ENCODE data around the gene ATP11B.
"Not testable (repeated sequence)": the region's sequence is repeated elsewhere in the genome, so short reads cannot be mapped to it uniquely, and the experiment has no call there.

Gene ATP11B

DNA sequence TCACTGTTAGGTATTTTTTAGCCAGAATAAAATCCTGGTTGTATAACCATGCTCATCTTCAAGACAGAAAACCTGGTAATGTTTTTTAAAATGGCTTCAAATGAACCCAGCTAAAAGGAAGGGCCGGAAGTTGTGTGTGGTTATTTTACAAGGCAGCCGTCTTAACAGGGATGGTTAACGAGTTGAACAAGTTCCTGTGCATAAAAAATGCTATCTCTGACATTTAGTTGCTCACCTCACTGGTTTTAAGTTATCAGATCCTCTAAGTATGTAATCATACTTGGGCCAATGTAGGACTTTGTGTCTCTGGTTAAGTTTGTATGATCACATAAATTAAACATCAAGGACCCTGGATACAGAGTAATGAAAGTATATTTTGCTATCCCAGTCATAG lies 2.1 kb downstream of the ATP11B start:
- DNase-seq (ENCODE audit: low read depth) = peak; percentile 20

GRCh38 chr3:182796310-182796709 lies 3.0 kb downstream of the ATP11B start:
- DNase-seq (ENCODE audit: low read depth) = no peak

DNA sequence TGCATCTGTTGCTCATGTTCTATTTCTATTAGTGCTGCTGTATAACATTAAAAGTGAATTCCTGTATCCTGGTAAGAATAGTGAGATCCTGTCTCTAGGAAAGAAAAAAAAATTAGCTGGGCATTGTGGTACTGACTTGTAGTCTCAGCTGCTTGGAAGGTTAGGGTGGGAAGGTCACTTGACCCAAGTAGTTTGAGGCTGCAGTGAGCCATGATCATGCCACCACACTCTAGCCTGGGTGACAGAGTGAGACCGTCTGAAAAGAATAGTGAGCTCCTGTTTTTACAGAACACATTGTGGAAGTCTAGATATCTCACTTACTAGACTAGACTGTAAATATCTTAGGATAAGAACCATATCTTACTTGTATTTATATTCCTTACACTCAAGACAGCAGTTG lies 4.6 kb downstream of the ATP11B start:
- DNase-seq (ENCODE audit: low read depth) = no peak

DNA sequence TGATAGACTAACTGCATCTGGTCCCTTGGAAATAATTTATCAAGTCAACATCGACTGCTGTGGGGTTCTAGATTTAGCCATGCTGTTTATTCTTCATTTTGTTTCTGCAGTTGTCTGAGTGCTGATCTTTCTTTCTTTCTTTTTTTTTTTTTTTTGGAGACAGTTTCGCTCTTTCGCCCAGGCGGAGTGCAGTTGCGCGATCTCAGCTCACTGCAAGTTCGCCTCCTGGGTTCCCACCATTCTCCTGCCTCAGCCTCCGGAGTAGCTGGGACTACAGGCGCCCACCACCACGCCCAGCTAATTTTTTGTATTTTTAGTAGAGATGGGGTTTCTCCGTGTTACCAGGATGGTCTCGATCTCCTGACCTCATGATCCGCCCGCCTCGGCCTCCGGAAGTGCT lies 5.8 kb downstream of the ATP11B start:
- DNase-seq (ENCODE audit: low read depth) = not testable (repeated sequence)

- DNase-seq (ENCODE audit: low read depth) = no peak
Measured at GRCh38 chr3:182800508-182800907, 7.2 kb downstream of the ATP11B start.

DNA sequence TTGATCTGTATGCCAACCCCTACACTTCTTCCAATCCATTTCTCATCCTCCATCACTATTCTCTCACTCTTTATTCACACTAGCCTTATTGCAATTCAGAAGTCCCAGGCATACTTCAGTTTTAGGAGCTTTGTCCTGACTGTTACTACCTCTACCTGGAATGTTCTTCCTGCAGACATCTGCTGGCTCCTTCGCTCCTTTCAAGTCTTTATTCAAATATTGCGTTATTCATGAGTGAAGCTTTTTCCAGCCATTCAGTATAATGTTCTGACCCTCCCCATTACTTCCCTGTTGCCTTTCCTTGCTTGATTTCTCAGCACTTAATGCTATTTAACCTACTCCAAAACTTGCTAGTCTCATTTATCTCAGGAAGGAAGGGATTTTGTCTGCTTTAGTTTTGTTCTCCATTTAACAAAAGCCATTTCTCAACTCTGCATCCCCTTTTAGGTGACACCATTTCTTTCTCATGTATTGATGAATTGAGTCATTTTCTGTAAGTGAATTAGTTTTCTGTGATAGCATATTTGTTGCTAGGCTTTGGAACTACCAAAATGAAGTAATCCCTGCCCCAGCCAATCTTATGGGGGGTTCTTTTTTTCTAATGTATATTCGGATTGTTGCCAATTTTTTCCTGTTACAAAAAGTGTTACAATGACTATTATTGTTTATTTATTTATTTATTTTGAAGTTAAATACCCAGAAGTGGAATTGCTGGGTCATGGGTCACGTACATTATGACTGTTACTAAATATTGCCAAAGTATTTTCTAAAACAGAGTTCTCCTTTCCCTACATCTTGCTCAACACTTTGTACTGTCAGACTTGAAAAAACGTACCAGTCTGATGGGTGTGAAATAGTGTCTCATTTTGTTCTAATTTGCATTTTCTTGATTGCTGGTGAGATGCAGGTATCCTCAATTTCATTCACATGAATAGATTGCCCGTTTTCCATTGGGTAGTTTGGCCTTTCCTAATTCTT lies 9.4 kb downstream of the ATP11B start:
- DNase-seq (ENCODE audit: low read depth) = no peak

- no peak for DNase-seq (ENCODE audit: low read depth)
Measured at GRCh38 chr3:182803596-182803995, 10.3 kb downstream of the ATP11B start.

DNA sequence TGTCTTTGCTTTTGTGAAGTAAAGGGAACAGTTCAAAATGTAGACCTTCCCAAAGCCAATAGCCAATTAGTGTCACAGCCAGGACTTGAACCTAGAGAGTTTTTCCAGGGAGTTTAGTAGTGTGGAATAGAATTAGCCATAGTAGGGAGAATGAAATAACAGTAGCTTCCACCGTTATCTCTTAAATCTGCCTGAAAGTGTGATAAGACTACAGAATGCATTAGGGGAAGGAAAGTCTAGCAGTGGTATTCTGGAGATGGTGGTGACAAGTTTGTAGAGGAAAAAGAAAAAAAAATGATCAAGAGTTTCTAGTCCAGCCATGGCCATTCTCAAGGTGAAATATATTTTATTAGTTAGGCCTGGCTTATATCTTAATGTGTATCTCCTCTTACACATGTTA lies 13.8 kb downstream of the ATP11B start:
- DNase-seq (ENCODE audit: low read depth) = no peak

GRCh38 chr3:182808041-182808770 lies 14.9 kb downstream of the ATP11B start:
- no peak for DNase-seq (ENCODE audit: low read depth)

- DNase-seq (ENCODE audit: low read depth) = no peak
Measured at GRCh38 chr3:182809531-182809930, 16.2 kb downstream of the ATP11B start.

GRCh38 chr3:182810574-182811268 lies 17.4 kb downstream of the ATP11B start:
- no peak for DNase-seq (ENCODE audit: low read depth)

DNA sequence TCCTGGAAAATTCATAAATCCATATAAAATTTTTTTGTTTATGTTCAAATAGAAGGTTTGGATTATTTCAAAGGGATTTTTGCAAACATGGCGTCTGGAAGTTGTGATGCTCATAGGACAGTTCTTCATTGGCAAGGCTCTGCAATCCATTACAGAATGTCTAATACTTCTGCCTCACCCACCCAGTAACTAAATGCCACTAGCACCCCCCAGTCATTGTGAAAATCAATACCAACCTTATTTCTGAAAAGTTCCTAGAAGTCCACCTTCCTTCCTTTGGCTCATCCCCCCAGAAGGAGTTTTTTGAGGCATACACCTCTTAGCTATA lies 17.9 kb downstream of the ATP11B start:
- DNase-seq (ENCODE audit: low read depth) = no peak

DNA sequence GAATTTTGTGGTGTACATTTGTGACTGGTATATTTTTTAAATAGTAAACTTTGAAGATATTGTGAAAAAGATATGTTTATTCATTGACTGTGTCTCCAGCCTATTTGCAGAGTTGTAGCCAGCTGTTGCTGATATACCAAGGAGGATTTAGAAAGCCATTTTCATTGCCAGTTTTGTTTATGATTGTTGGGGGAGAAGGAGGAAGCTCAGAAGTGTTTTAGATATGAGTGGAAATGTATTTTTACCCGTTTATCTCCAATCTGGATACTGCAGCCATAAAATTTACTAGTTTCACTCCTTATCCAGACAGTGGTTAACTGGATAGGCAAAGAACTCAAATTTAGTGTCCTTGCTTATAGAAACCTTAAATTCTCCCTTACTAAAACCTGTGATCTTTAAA lies 18.8 kb downstream of the ATP11B start:
- no peak for DNase-seq (ENCODE audit: low read depth)

- DNase-seq (ENCODE audit: low read depth) = no peak
Measured at GRCh38 chr3:182814419-182815062, 21.2 kb downstream of the ATP11B start.

- no peak for DNase-seq (ENCODE audit: low read depth)
Measured at GRCh38 chr3:182816181-182816580, 22.9 kb downstream of the ATP11B start.

- DNase-seq (ENCODE audit: low read depth) = no peak
Measured at GRCh38 chr3:182818296-182818978, 25.1 kb downstream of the ATP11B start.

DNA sequence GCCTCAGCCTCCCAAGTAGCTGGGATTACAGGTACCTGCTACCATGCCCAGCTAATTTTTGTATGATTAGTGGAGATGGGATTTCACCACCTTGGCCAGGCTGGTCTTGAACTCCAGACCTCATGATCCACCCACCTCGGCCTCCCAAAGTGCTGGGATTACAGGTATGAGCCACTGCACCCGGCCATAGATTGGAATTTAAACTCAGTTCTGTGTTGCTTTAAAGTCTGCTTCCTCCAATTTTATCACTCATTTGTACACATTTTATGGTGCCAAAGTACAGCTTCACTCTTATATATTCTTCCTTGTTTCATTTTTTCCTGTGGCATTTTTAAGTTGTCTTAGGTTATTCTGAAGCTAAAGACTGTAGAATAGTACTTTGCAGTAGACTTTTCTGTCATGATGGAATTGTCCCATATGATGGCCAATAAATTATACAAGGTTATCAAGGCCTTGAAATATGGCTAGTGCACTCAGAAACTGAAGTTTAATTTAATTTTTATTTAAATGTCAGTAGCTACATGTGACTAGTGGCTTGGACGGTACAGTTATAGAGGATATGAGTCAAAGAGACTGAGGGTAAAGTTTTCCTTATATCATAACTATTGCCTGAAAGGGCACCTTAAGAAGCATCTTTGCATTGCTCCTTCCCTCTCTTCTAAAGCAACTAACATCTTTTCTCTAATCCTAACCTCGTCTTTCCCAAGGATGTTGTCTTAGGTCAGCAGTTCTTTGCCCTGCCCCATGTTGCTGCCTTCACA lies 28.1 kb downstream of the ATP11B start:
- no peak for DNase-seq (ENCODE audit: low read depth)

DNA sequence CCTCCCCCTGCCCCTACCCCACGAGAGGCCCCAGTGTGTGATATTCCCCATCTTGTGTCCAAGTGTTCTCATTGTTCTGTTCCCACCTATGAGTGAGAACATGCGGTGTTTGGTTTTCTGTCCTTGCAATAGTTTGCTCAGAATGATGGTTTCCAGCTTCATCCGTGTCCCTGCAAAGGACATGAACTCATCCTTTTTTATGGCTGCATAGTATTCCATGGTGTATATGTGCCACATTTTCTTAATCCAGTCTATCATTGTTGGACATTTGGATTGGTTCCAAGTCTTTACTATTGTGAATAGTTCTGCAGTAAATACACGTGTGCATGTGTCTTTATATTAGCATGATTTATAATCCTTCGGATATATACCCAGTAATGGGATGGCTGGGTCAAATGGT lies 29.0 kb downstream of the ATP11B start:
- not testable (repeated sequence) for DNase-seq (ENCODE audit: low read depth)

- DNase-seq (ENCODE audit: low read depth) = no peak
Measured at GRCh38 chr3:182824957-182825356, 31.7 kb downstream of the ATP11B start.

DNA sequence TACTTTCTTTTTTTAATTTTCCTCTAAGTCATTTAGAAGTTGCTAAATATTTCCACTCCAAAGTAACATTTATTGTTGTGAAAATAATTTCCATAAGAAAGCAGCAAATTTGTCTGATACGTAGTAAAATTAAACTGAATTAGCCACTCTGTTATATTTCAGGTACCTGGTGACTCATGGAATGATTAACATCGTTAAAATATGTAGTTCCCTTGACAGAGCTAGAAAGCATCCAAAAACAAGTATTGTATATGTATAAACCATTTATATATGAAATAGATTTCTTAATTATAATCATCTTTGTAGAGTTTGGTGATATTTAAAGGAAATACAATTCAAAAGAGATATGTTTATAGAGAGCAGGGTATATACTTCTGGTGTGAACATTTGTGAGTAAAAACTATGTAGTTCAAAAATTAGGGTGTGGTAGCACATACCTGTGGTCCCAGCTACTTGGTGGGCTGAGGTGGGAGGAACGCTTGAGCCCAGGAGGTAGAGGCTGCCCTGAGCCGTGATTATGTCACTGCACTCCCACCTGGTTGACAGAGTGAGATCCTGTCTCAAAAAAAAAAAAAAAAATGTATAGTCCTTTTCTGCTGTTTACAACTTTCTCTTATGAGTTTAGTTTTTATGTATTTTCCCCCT lies 36.6 kb downstream of the ATP11B start:
- DNase-seq (ENCODE audit: low read depth) = no peak

All from stimulated activated CD4-positive, alpha-beta T cell treated with anti-CD3 and anti-CD28 coated beads, Interleukin-2, amount 100 ng/mL, for 4 hours (primary cell).